ENCODE results near the gene DNTTIP2. TPM values are rescaled to one million over a fixed set of nuclear protein-coding genes. Genes with fewer than 3 reads are reported as not detected.
"Not testable (repeated sequence)": the region's sequence is repeated elsewhere in the genome, so short reads cannot be mapped to it uniquely, and the experiment has no call there.

The DNTTIP2 gene
- total and polyA plus RNA-seq, 12 donors = 12.9 to 109 (median 40.2) TPM

DNA sequence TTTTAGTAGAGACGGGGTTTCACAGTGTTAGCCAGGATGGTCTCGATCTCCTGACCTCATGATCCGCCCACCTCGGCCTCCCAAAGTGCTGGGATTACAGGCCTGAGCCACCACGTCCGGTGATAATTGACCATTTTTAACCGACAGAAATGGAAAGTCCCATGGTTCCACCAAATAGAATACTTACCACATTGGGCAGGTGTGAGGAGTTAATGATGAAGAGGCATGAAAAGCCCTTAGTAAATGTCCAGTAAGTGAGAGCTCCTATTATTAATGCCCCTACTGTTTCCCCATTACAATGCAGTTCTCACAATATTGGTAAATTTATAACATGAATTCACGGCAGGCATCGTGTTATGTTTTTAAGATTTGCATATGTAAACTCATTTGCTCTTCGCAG is 38.3 kb upstream of the DNTTIP2 start:
- 88 to 93% (median 91%) methylated on average over 10 of the region's 10 CpGs for WGBS, 4 donors
- no peak overlapping the region for H3K4me3 ChIP-seq
- intact Hi-C loops (cut with DNase I) = no loop called here
- DNase-seq = no peak
- no peaks in the 10 kb centered on the region for H3K9me3 ChIP-seq (replicated peaks in 1 of 3)
- no peak overlapping the region for H3K27ac ChIP-seq
- TF ChIP-seq, protein P1, sequence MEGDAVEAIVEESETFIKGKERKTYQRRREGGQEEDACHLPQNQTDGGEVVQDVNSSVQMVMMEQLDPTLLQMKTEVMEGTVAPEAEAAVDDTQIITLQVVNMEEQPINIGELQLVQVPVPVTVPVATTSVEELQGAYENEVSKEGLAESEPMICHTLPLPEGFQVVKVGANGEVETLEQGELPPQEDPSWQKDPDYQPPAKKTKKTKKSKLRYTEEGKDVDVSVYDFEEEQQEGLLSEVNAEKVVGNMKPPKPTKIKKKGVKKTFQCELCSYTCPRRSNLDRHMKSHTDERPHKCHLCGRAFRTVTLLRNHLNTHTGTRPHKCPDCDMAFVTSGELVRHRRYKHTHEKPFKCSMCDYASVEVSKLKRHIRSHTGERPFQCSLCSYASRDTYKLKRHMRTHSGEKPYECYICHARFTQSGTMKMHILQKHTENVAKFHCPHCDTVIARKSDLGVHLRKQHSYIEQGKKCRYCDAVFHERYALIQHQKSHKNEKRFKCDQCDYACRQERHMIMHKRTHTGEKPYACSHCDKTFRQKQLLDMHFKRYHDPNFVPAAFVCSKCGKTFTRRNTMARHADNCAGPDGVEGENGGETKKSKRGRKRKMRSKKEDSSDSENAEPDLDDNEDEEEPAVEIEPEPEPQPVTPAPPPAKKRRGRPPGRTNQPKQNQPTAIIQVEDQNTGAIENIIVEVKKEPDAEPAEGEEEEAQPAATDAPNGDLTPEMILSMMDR (IDR thresholded peaks at IDR 0.05) = no peak
- no peak for TF ChIP-seq POLR2A (IDR thresholded peaks at IDR 0.05)
- no peaks in the 10 kb centered on the region for H3K36me3 ChIP-seq (replicated peaks in 1 of 2)
- H3K27me3 ChIP-seq = no peaks in the 10 kb centered on the region
- H3K4me1 ChIP-seq (replicated peaks in 1 of 2) = no peaks in the 10 kb centered on the region

DNA sequence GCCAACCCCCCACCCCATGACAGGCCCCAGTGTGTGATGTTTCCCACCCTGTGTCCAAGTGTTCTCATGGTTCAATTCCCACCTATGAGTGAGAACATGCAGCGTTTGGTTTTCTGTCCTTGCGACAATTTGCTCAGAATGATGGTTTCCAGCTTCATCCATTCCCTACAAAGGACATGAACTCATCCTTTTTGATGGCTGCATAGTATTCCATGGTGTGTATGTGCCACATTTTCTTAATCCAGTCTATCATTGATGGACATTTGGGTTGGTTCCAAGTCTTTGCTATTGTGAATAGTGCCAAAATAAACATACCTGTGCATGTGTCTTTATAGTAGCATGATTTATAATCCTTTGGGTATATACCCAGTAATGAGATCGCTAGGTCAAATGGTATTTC is 31.9 kb upstream of the DNTTIP2 start:
- H3K4me3 ChIP-seq; H3K27me3 ChIP-seq; H3K9me3 ChIP-seq (replicated peaks in 1 of 3); H3K27ac ChIP-seq; intact Hi-C loops (cut with DNase I); DNase-seq; H3K36me3 ChIP-seq (replicated peaks in 1 of 2): not testable (repeated sequence)
- H3K4me1 ChIP-seq (replicated peaks in 1 of 2) = peaks cover 4 to 24% of the 10 kb centered on the region in 2 donors
- 95 to 98% (median 96%) methylated on average over 3 of the region's 3 CpGs for WGBS, 4 donors

DNA sequence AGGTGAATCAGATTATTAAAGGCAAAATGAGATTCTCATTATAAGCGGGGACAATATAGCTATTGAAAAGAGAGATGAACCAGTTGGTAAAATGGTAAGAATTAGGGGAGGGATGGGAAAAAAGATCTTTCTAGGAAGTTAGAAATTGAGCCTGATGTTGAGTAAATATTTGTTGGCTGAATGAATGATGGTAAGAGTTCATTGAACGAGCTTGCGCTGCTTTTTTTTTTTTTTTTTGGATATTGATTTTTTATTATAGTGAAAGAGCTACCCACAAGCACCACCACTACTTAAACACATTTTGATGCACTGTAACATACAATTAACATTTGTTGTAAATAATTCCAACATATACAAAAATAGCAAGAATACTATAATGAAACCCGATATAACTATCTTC is 31.3 kb upstream of the DNTTIP2 start:
- Histone ChIP-seq H3K4me3 (no peak overlapping the region), H3K27ac (peak overlapping the region in 3 of 5 donors; percentile 90 to 98 (median 98)), H3K36me3 (replicated peaks in 1 of 2) (no peaks in the 10 kb centered on the region), H3K27me3 (no peaks in the 10 kb centered on the region), H3K4me1 (replicated peaks in 1 of 2) (peaks cover 4 to 29% of the 10 kb centered on the region in 2 donors), H3K9me3 (replicated peaks in 1 of 3) (no peaks in the 10 kb centered on the region)
- intact Hi-C loops (cut with DNase I) = no loop called here
- TF ChIP-seq, protein P1 (IDR thresholded peaks at IDR 0.05) = no peak
- TF ChIP-seq POLR2A (IDR thresholded peaks at IDR 0.05) = no peak
- 94 to 99% (median 97%) methylated on average over 4 of the region's 4 CpGs for WGBS, 4 donors
- DNase-seq = no peak

DNA sequence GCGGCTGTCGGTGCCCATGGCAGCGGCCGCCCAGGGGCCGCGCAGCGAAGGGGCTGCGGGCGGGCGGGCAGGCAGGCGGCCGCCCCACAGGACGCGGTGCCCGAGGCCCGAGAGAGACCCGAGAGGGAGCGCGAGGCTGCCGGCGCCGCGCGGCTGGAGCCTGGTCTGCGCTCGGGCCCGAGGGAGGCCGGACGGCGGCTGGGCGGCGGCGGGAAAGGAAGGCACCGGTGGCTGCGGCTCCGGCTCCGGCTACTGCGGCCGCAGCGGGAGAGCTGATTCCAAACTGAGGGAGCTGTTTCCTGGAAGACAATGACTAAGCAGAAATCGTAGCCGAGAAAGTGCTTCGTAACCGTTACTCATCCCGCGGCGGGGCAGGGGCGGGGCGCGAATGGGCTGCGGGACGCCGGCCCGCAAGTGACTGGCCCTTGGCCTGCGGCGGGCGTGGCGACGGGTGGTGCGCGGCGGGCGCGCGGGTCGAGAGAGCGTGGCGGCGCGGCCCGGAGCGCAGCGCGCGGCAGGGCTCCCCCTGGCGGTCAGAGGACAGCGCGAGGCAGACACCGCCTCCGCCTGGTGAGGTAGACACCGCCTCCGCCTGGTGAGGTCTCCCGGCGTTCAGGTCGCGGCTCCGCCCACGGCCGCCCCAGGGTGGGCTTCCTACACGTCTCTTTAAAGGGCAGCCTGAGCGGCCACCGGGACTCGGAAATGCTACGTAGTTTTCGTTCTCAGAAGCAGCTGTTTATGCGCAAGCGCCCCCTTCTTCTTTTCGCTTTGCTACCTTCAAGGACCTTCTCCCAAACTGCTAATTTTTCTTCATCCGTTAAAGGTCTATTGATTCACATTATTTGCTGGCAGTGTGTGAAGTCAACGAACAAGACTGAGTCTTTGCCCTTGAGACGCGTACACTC is 30.4 kb upstream of the DNTTIP2 start, which contains the start of gene GCLM:
TSS of gene GCLM (minus strand) at position 285 of the 905 bp plus-strand sequence. CDS start at position 18, 267 bp downstream.
- 0 to 3% (median 1%) methylated on average over 24 to 102 of the region's 102 CpGs for WGBS, 4 donors
- peak within 1 kb of the TSS; percentile 83 to 98 (median 95) for H3K27ac ChIP-seq
- H3K9me3 ChIP-seq (replicated peaks in 1 of 3) = no peaks in the 10 kb centered on the region
- intact Hi-C loops (cut with DNase I) = no loop called here
- H3K36me3 ChIP-seq (replicated peaks in 1 of 2) = no peaks in the 10 kb centered on the region
- peak; percentile 95 to 97 (median 96) for DNase-seq
- peak within 1 kb of the TSS; percentile 64 to 99 (median 78) for H3K4me3 ChIP-seq
- H3K27me3 ChIP-seq = no peaks in the 10 kb centered on the region
- TF ChIP-seq POLR2A (IDR thresholded peaks at IDR 0.05) = peak; percentile 85 to 99
- TF ChIP-seq, protein P1 (IDR thresholded peaks at IDR 0.05) = peak; percentile 52 to 99 (median 82)
- H3K4me1 ChIP-seq (replicated peaks in 1 of 2) = peaks cover 4 to 39% of the 10 kb centered on the region in 2 donors

Measured in adrenal gland (tissue), 12 donors.